NB4 (cell line): ENCODE measurements around the gene GTF3C6.

Experiments
- DNase-seq: peaks from one replicate; pipeline ENCODE4 v3.0.0; 2010; ENCODE audit warnings: low read depth
- H3K4me3 ChIP-seq: one replicate; pipeline ENCODE4 v1.5.1; 2011; ENCODE audit warnings: mild to moderate bottlenecking, low read depth, low read length, moderate library complexity
- MYC ChIP-seq: IDR thresholded peaks from 2 replicates; pipeline ENCODE4 v1.6.1; 2011; ENCODE audit warnings: low read depth, low read length
- POLR2A ChIP-seq: IDR thresholded peaks from 2 replicates; pipeline ENCODE4 v1.6.1; 2011; ENCODE audit warnings: mild to moderate bottlenecking; ENCODE audit not compliant: insufficient read length; ENCODE audit errors: extremely low read depth
- TF ChIP-seq, protein P1 (sequence below): IDR thresholded peaks from 2 replicates; pipeline ENCODE4 v1.6.1; 2011; ENCODE audit warnings: low read depth, low read length
- TF ChIP-seq, protein P2 (sequence below): IDR thresholded peaks from one replicate; pipeline ENCODE4 v1.5.1; 2012; ENCODE audit warnings: low read depth, low read length

GTF3C6 gene

DNA sequence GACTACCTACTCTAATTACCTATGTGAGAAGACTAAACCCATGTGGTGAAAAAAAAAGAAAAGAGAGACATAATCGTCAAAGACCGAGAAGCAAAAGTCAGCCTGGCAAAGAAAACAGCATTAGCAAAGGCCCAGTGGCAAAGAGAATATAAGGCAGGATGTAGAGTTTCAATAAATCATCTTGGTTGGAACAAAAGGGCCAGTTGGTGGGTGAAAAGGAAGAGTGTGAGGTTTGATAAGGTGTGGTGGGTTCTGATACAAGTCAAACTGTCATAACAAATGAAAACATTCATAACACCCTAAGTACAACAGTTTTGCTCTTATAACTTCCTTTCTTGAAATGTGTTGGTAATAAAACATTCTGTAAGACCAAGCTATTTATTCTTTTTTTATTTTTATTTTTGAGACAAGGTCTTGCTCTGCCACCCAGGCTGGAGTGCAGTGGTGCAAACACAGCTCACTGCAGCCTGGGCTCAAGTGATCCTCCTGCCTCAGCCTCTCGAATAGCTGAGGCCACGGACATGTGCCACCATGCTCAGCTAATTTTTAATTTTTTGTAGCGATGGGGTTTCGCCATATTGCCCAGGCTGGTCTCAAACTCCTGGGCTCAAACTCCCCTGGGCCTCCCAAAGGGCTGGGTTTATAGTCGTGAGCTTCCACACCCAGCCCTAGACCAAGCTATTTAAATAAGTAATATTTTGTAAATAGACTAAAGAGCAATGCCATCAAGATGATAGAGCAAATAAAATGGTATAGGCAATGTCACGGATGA lies 18.9 kb upstream of the GTF3C6 start:
- no peak for DNase-seq
- no peak for TF ChIP-seq MYC
- TF ChIP-seq, protein P1, sequence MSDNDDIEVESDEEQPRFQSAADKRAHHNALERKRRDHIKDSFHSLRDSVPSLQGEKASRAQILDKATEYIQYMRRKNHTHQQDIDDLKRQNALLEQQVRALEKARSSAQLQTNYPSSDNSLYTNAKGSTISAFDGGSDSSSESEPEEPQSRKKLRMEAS: no peak
- TF ChIP-seq, protein P2, sequence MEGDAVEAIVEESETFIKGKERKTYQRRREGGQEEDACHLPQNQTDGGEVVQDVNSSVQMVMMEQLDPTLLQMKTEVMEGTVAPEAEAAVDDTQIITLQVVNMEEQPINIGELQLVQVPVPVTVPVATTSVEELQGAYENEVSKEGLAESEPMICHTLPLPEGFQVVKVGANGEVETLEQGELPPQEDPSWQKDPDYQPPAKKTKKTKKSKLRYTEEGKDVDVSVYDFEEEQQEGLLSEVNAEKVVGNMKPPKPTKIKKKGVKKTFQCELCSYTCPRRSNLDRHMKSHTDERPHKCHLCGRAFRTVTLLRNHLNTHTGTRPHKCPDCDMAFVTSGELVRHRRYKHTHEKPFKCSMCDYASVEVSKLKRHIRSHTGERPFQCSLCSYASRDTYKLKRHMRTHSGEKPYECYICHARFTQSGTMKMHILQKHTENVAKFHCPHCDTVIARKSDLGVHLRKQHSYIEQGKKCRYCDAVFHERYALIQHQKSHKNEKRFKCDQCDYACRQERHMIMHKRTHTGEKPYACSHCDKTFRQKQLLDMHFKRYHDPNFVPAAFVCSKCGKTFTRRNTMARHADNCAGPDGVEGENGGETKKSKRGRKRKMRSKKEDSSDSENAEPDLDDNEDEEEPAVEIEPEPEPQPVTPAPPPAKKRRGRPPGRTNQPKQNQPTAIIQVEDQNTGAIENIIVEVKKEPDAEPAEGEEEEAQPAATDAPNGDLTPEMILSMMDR: no peak
- no peak for TF ChIP-seq POLR2A
- H3K4me3 ChIP-seq: no peak overlapping the region

DNA sequence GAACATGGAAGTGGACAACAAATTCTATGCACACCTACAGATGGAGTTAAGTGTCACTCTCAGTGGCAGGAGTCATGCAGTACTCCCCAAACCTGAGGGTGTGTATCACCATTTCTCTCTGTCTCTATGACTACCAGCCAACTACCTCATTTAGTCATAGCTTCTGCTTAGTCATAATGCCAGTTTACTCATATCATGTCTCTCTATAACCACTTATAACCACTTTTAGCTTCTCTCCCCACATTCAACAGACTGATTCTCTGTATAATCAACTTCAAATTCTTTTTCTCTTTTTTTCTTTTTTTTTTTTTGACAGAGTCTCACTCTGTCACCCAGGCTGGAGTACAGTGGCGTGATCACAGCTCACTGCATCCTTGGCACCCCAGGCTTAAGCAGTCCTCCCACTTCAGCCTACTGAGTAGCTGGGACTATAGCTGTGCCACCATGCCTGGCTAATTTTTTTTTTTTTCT lies 13.8 kb upstream of the GTF3C6 start:
- H3K4me3 ChIP-seq: no peak overlapping the region
- TF ChIP-seq, protein P1: no peak
- TF ChIP-seq POLR2A (no peak), MYC (no peak)
- TF ChIP-seq, protein P2: no peak
- peak; percentile 82 for DNase-seq

DNA sequence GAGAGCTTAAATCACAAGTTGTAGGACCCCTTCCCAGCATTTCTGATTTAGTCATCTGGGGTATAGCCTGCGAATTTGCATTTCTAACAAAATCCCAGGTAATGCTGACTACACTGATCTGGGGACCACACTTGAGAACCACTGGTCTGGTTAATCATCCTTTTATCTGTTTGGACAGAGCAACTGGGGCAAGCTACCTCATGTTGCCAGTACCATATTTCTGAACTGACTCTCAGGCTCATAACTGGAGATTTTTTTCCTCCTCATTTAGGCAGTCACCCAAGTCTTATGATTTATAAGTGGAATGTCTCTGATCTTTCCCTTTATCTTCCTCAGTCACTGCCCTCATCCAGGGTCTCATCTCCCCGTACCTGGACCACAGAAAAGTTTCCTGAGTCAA lies 12.0 kb upstream of the GTF3C6 start:
- H3K4me3 ChIP-seq: no peak overlapping the region
- DNase-seq: no peak
- TF ChIP-seq, protein P1: no peak
- TF ChIP-seq POLR2A (no peak), MYC (no peak)
- TF ChIP-seq, protein P2: no peak

DNA sequence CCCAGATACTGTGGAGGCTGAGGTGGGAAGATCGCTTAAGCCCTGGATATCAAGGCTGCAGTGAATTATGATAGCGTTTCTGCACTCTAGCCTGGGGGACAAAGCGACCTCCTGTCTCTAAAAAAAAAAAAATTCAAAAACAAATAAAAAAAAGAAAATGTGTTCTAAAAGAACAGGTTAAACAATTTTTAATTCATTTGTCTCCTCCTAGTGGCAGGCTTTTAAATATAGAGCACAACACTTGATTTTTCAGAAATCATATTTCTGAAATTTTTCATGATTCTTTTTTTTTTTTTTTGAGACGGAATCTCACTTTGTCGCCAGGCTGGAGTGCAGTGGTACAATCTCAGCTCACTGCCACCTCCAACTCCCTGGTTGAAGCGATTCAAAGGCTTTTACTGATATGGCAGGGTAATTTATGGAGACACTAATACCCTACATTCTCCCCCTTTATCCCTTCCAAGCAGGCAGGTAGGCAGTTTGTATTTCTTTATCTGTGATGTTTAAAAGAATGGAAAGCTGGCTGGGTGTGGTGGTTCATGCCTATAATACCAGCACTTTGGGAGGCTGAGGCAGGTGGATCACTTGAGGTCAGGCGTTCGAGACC lies 8.7 kb upstream of the GTF3C6 start:
- no peak overlapping the region for H3K4me3 ChIP-seq
- DNase-seq: peak; percentile 58
- no peak for TF ChIP-seq MYC
- TF ChIP-seq, protein P1: no peak
- TF ChIP-seq, protein P2: no peak
- no peak for TF ChIP-seq POLR2A

DNA sequence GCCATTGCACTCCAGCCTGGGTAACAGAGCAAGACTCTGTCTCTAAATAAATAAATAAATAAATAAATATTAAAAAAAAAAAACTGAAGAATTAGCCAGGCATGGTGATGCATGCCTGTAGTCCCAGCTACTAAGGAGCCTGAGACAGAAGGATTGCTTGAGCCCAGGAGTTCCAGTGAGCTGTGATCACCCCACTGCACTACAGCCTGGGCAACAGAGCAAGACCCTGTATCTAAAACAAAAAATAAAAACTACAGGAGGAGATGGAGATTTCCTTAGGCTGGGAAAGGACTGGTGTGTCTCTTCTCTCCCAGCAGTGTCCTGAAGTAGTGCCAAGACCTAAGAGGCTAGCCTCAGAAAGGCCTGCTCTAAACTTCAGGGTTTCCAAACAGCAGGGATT lies 8.1 kb upstream of the GTF3C6 start:
- no peak overlapping the region for H3K4me3 ChIP-seq
- TF ChIP-seq POLR2A (no peak), MYC (no peak)
- TF ChIP-seq, protein P2: no peak
- TF ChIP-seq, protein P1: no peak
- DNase-seq: no peak
